Type B pancreatic cell (in vitro differentiated cells): Measurements from ENCODE around the gene SCYGR2. TPM values are rescaled to one million over a fixed set of nuclear protein-coding genes. Genes with fewer than 3 reads are reported as not detected.

Source experiments
- DNase-seq: peaks from one replicate; pipeline ENCODE4 v3.0.0; 2021; ENCODE audit warnings: mixed read lengths; ENCODE audit not compliant: unreplicated experiment; ENCODE audit errors: extremely low spot score
- H3K27ac Mint-ChIP-seq: 2 replicates; pipeline ENCODE4 v1.8.0; 2021; ENCODE audit warnings: mild to moderate bottlenecking, mixed read lengths
- H3K27me3 Mint-ChIP-seq: 2 replicates; pipeline ENCODE4 v1.8.0; 2021; ENCODE audit warnings: mixed read lengths
- H3K36me3 Mint-ChIP-seq: 2 replicates; pipeline ENCODE4 v1.8.0; 2021; ENCODE audit warnings: mixed read lengths
- H3K4me1 Mint-ChIP-seq: one replicate; pipeline ENCODE4 v1.8.0; 2021; ENCODE audit warnings: mixed read lengths; ENCODE audit not compliant: unreplicated experiment
- H3K4me3 Mint-ChIP-seq: 2 replicates; pipeline ENCODE4 v1.8.0; 2021; ENCODE audit warnings: mild to moderate bottlenecking, mixed read lengths
- H3K9me3 Mint-ChIP-seq: 2 replicates; pipeline ENCODE4 v1.8.0; 2021; ENCODE audit warnings: mixed read lengths
- total RNA-seq: library from RNA; stranded (reverse); gene quantifications from 2 replicates; pipeline ENCODE4 v1.2.1, GENCODE V29; 2021; ENCODE audit warnings: low replicate concordance
- TF ChIP-seq, protein P1 (sequence below): fragments of 200-600 bp; sonication (generic); conservative IDR thresholded peaks from 2 replicates; pipeline ENCODE4 v1.5.0; 2021; ENCODE audit warnings: antibody characterized with exemption, mild to moderate bottlenecking

The SCYGR2 gene
- total RNA-seq, 1 donor from 2014 or later = not detected

DNA sequence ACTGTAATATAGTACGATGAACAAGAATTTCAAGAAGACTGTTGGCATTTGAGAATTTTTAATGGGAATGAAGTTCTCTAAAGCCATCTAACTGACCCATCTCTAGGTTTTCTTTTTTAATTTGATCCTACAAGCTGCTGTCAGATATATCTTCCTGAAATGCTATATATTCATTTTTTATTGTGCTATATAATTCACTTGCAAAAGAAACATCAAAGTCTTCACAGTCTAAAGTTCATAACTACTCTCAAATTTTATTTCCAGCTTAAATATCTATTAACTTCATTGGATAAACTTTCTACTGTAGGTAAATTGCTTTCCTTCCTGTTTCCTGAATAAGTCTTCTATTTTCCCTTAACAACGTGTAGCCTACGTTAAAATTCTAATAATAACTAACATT is 3.7 kb downstream of the SCYGR2 start:
- H3K27me3 Mint-ChIP-seq = no peaks in the 10 kb centered on the region
- no peak overlapping the region for H3K27ac Mint-ChIP-seq
- DNase-seq = no peak
- no peaks in the 10 kb centered on the region for H3K4me1 Mint-ChIP-seq
- TF ChIP-seq, protein P1, sequence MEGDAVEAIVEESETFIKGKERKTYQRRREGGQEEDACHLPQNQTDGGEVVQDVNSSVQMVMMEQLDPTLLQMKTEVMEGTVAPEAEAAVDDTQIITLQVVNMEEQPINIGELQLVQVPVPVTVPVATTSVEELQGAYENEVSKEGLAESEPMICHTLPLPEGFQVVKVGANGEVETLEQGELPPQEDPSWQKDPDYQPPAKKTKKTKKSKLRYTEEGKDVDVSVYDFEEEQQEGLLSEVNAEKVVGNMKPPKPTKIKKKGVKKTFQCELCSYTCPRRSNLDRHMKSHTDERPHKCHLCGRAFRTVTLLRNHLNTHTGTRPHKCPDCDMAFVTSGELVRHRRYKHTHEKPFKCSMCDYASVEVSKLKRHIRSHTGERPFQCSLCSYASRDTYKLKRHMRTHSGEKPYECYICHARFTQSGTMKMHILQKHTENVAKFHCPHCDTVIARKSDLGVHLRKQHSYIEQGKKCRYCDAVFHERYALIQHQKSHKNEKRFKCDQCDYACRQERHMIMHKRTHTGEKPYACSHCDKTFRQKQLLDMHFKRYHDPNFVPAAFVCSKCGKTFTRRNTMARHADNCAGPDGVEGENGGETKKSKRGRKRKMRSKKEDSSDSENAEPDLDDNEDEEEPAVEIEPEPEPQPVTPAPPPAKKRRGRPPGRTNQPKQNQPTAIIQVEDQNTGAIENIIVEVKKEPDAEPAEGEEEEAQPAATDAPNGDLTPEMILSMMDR = no peak
- no peak overlapping the region for H3K4me3 Mint-ChIP-seq
- no peaks in the 10 kb centered on the region for H3K9me3 Mint-ChIP-seq
- no peaks in the 10 kb centered on the region for H3K36me3 Mint-ChIP-seq

DNA sequence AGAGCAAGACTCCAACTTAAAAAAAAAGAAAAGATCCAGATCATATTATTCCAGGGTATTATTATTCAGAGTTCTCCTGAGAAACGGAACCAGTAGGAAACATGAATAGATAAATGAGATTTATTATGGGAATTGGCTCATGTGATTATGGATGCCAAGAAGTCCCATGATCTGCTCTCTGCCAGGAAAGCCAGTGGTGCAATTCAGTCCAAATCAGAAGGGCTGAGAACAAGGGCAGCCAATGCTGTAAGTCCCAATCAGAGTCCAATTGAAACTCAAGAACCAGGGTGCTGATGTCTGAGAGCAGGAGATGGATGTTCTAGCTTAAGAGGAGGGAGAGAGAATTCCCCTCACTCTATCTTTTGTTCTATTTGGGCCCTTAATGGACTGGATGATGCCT is 7.8 kb downstream of the SCYGR2 start:
- Mint-ChIP-seq H3K4me1 (no peaks in the 10 kb centered on the region), H3K27me3 (no peaks in the 10 kb centered on the region), H3K36me3 (no peaks in the 10 kb centered on the region), H3K9me3 (no peaks in the 10 kb centered on the region), H3K4me3 (no peak overlapping the region), H3K27ac (no peak overlapping the region)
- TF ChIP-seq, protein P1 = no peak
- no peak for DNase-seq

DNA sequence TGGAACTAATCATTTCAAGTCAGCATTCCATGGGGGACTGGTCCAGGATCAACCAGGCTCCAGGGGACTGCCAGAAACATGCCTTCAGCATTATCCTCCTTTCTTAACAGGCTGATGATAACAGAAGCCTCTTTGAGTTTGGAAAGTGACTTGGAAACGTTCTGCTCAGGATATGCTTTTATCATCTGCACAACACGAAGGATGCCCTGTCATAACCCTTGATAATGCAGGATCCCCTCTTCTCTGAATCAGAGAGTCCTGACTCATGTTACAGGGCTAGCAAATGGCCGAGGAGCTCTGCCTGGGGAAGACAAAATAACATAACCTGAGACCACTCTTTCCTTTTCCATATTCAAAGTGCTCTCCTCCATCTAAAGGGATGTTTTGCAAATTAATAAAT is 9.2 kb downstream of the SCYGR2 start:
- Mint-ChIP-seq H3K27ac (no peak overlapping the region), H3K4me1 (no peaks in the 10 kb centered on the region), H3K9me3 (no peaks in the 10 kb centered on the region), H3K4me3 (no peak overlapping the region), H3K36me3 (no peaks in the 10 kb centered on the region), H3K27me3 (no peaks in the 10 kb centered on the region)
- no peak for DNase-seq
- TF ChIP-seq, protein P1 = no peak

DNA sequence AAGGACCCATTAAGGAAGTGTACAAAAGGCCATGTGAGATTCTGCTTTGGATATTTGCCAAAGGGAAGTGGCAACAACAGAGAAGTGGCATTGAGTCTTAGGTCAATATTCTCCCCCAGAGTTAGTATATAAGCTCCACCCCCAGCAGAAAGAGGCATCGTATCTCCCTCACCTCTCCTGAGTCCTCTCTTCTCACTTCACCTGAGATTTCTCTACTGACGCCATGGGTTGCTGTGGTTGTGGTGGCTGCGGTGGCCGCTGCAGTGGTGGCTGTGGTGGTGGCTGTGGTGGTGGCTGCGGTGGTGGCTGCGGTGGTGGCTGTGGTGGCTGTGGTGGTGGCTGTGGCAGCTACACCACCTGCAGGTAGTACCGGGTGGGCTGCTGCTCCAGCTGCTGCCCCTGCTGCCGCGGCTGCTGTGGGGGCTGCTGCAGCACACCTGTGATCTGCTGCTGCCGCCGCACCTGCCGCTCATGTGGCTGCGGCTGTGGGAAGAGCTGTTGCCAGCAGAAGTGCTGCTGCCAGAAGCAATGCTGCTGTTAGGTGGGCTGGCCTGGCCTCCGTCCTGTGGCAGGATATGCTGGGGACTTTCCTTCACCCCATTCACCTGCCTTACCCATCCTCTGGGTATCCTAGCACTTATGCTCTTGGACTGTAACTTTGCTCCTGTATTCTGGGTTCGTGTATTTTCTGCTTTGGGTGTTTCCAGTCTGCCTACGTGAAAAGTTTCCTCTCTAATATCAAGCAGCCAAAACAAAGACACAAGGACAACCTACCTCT is 10.1 kb downstream of the SCYGR2 start:
- H3K36me3 Mint-ChIP-seq = no peaks in the 10 kb centered on the region
- no peaks in the 10 kb centered on the region for H3K27me3 Mint-ChIP-seq
- no peaks in the 10 kb centered on the region for H3K4me1 Mint-ChIP-seq
- no peak for DNase-seq
- H3K27ac Mint-ChIP-seq = no peak overlapping the region
- H3K9me3 Mint-ChIP-seq = no peaks in the 10 kb centered on the region
- TF ChIP-seq, protein P1 = no peak
- no peak overlapping the region for H3K4me3 Mint-ChIP-seq

DNA sequence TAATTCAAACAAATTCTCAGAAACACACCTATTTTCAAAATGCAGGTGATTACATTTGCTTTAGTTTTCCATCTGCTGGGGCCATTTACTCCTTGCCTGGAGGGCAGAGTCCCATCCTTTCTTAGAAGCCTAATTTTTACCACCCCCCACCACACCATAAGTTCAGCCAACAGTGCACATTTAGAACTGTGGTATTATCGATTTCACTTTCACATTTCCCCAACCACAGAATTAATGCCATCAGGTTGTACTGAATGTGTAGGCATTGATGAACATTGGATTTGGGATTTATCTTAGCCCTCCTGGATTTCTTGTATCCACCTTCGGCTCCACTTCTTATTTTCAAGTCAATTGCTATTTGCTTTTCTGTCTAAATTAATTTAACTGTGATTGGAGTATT is 11.4 kb downstream of the SCYGR2 start:
- DNase-seq = no peak
- Mint-ChIP-seq H3K27ac (no peak overlapping the region), H3K9me3 (no peaks in the 10 kb centered on the region), H3K4me1 (no peaks in the 10 kb centered on the region), H3K4me3 (no peak overlapping the region), H3K27me3 (no peaks in the 10 kb centered on the region), H3K36me3 (no peaks in the 10 kb centered on the region)
- TF ChIP-seq, protein P1 = no peak
